ENCODE data around the gene PRX.

PRX gene

GRCh38 chr19:40392123-40392522 lies 21.1 kb downstream of the PRX start:
- Histone ChIP-seq H3K4me1 (ENCODE audit: control insufficient read depth in 5 of 5, insufficient read depth in 5 of 5, low read length in 5 of 5) (peaks cover 0 to 4% (median 0%) of the 10 kb centered on the region in 5 donors), H3K27ac (ENCODE audit: low read depth, low read length) (no peak overlapping the region), H3K4me3 (ENCODE audit: low read depth in 1 of 5, low read length in 5 of 5) (no peak overlapping the region), H3K9ac (ENCODE audit: low read length in 5 of 5) (no peak overlapping the region), H3K27me3 (ENCODE audit: control insufficient read depth in 5 of 5, insufficient read depth in 4 of 5, low read length in 5 of 5) (no peaks in the 10 kb centered on the region), H3K9me3 (ENCODE audit: control insufficient read depth in 5 of 5, low read length in 5 of 5) (no peaks in the 10 kb centered on the region), H3K36me3 (ENCODE audit: control insufficient read depth in 5 of 5, insufficient read depth in 5 of 5, low read length in 5 of 5) (no peaks in the 10 kb centered on the region)

DNA sequence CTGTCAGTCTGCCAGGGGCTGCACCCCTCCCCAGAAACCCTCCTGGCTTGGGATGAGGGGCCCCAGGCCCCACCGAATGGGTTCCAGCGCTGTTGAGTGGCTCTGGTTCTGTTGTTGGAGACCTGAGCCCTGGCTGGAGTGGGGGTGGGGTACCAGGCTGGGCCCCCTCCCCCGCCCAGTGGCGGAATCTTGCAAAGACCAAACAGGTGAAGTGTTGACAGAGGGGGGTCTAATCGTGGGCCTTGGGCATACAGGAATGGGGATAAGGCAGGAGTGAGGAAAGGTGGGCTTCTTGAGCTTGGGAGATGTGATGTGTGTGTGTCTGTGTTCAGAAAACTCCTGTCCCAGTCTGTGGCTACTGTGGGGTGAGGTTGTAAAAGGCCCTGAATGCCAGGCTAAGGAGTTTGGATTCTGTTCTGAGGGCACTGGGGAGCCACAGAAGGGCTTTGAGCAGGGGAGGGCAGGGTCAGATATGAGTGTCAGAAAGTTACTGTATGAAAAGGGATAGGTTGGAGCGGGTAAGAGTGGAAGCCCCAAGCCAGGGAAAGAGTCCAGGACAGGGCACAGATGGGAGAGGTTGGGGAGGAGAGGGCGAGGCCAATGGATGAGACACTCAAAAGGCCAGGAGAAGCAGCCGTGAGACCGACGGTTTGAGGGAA lies 23.0 kb downstream of the PRX start, which contains the start of gene HIPK4:
Gene HIPK4 (minus strand): TSS at position 98 of the 659 bp plus-strand sequence. CDS start 279 bp downstream, outside the sequence.
- Histone ChIP-seq H3K4me3 (ENCODE audit: low read depth in 1 of 5, low read length in 5 of 5) (no peak within 1 kb of the TSS), H3K36me3 (ENCODE audit: control insufficient read depth in 5 of 5, insufficient read depth in 5 of 5, low read length in 5 of 5) (no peaks in the 10 kb centered on the region)

GRCh38 chr19:40389404-40390083 lies 23.6 kb downstream of the PRX start:
- H3K27ac ChIP-seq (ENCODE audit: low read depth, low read length): no peak overlapping the region
- H3K9ac ChIP-seq (ENCODE audit: low read length in 5 of 5): no peak overlapping the region
- no peaks in the 10 kb centered on the region for H3K36me3 ChIP-seq (ENCODE audit: control insufficient read depth in 5 of 5, insufficient read depth in 5 of 5, low read length in 5 of 5)
- peaks cover 0 to 4% (median 0%) of the 10 kb centered on the region in 5 donors for H3K4me1 ChIP-seq (ENCODE audit: control insufficient read depth in 5 of 5, insufficient read depth in 5 of 5, low read length in 5 of 5)
- H3K9me3 ChIP-seq (ENCODE audit: control insufficient read depth in 5 of 5, low read length in 5 of 5): no peaks in the 10 kb centered on the region
- no peaks in the 10 kb centered on the region for H3K27me3 ChIP-seq (ENCODE audit: control insufficient read depth in 5 of 5, insufficient read depth in 4 of 5, low read length in 5 of 5)
- no peak overlapping the region for H3K4me3 ChIP-seq (ENCODE audit: low read depth in 1 of 5, low read length in 5 of 5)

More for the DNA sequence above, 23.0 kb downstream of the PRX start, which contains the start of gene HIPK4:
- Histone ChIP-seq H3K27ac (ENCODE audit: low read depth, low read length) (no peak within 1 kb of the TSS), H3K9me3 (ENCODE audit: control insufficient read depth in 5 of 5, low read length in 5 of 5) (no peaks in the 10 kb centered on the region), H3K27me3 (ENCODE audit: control insufficient read depth in 5 of 5, insufficient read depth in 4 of 5, low read length in 5 of 5) (no peaks in the 10 kb centered on the region), H3K9ac (ENCODE audit: low read length in 5 of 5) (no peak within 1 kb of the TSS), H3K4me1 (ENCODE audit: control insufficient read depth in 5 of 5, insufficient read depth in 5 of 5, low read length in 5 of 5) (peaks cover 0 to 4% (median 0%) of the 10 kb centered on the region in 5 donors)

DNA sequence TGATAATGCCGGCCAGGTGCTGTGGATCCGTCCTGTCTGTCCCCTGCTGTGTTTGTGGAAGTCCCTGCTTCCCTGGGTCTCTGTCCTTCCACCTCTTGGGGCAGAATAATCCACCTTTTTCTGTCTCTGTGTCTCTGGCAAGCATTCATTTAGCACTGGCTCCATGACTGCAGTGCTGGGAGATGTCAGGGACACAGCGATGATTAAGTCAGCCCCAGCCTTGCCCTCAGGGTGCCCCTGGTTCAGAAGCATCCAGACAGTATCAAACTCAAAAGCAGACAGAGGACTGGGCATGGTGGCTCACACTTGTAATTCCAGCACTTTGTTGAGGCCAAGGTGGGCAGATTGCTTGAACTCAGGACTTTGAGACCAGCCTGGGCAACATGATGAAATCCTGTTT lies 24.7 kb downstream of the PRX start:
- Histone ChIP-seq H3K36me3 (ENCODE audit: control insufficient read depth in 5 of 5, insufficient read depth in 5 of 5, low read length in 5 of 5) (no peaks in the 10 kb centered on the region), H3K4me3 (ENCODE audit: low read depth in 1 of 5, low read length in 5 of 5) (no peak overlapping the region), H3K4me1 (ENCODE audit: control insufficient read depth in 5 of 5, insufficient read depth in 5 of 5, low read length in 5 of 5) (peaks cover 0 to 4% (median 0%) of the 10 kb centered on the region in 5 donors), H3K9ac (ENCODE audit: low read length in 5 of 5) (no peak overlapping the region), H3K27me3 (ENCODE audit: control insufficient read depth in 5 of 5, insufficient read depth in 4 of 5, low read length in 5 of 5) (no peaks in the 10 kb centered on the region), H3K9me3 (ENCODE audit: control insufficient read depth in 5 of 5, low read length in 5 of 5) (no peaks in the 10 kb centered on the region), H3K27ac (ENCODE audit: low read depth, low read length) (no peak overlapping the region)

- no peak overlapping the region for H3K27ac ChIP-seq (ENCODE audit: low read depth, low read length)
- peaks cover 0 to 3% (median 0%) of the 10 kb centered on the region in 5 donors for H3K4me1 ChIP-seq (ENCODE audit: control insufficient read depth in 5 of 5, insufficient read depth in 5 of 5, low read length in 5 of 5)
- H3K9me3 ChIP-seq (ENCODE audit: control insufficient read depth in 5 of 5, low read length in 5 of 5): no peaks in the 10 kb centered on the region
- no peak overlapping the region for H3K9ac ChIP-seq (ENCODE audit: low read length in 5 of 5)
- no peaks in the 10 kb centered on the region for H3K27me3 ChIP-seq (ENCODE audit: control insufficient read depth in 5 of 5, insufficient read depth in 4 of 5, low read length in 5 of 5)
- H3K4me3 ChIP-seq (ENCODE audit: low read depth in 1 of 5, low read length in 5 of 5): no peak overlapping the region
- H3K36me3 ChIP-seq (ENCODE audit: control insufficient read depth in 5 of 5, insufficient read depth in 5 of 5, low read length in 5 of 5): no peaks in the 10 kb centered on the region
These were observed 26.0 kb downstream of the PRX start for GRCh38 chr19:40387155-40387554.

DNA sequence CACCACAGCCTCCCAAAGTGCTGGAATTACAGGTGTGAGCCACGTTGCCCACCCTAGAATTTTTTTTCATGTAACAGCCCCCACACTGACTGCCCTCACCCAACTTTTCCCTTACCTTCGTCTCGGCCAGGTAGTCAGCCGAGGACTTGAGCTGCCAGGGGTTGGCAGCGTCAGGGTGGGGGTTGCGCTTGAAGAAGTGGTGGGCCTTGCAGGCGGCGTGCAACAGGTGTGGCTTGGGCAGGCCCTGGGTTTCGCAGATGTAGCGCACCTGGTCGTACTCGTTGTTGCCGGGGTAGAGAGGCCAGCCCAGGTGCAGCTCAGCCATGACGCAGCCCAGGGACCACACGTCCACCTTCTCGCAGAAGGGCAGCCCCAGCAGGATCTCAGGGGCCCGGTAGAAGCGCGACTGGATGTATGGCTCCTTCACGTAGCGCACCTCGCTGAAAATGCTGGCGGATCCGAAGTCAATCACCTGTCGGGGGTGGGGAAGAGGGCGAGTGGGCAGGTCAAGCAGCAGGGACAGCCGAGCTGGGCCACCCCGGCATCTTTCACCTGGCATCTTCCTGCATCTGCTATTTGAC lies 29.4 kb downstream of the PRX start:
- Histone ChIP-seq H3K9ac (ENCODE audit: low read length in 5 of 5) (no peak overlapping the region), H3K27me3 (ENCODE audit: control insufficient read depth in 5 of 5, insufficient read depth in 4 of 5, low read length in 5 of 5) (no peaks in the 10 kb centered on the region), H3K36me3 (ENCODE audit: control insufficient read depth in 5 of 5, insufficient read depth in 5 of 5, low read length in 5 of 5) (peaks cover 0 to 27% (median 17%) of the 10 kb centered on the region in 5 donors), H3K4me1 (ENCODE audit: control insufficient read depth in 5 of 5, insufficient read depth in 5 of 5, low read length in 5 of 5) (peaks cover 0 to 4% (median 0%) of the 10 kb centered on the region in 5 donors), H3K27ac (ENCODE audit: low read depth, low read length) (no peak overlapping the region), H3K4me3 (ENCODE audit: low read depth in 1 of 5, low read length in 5 of 5) (no peak overlapping the region), H3K9me3 (ENCODE audit: control insufficient read depth in 5 of 5, low read length in 5 of 5) (no peaks in the 10 kb centered on the region)

DNA sequence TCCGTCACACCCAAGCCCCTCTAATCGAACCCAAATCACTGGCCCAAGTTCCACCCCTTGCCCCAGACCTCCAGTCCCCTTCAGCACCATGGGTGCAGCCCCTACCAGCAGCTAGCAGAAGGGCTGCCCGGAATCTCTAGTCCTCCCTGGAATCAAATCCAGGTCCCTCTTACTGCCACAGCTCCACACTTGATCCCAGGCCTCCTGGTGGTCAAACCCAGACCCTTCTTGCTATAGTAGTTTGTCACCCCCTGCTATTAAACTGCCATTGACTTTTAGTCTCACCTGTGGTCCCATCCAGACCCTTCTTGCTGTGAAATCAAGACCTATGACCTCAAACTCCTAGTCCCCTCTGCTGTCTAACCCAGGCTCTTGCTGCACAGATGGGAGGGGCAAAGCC lies 31.9 kb downstream of the PRX start:
- peaks cover 0 to 48% (median 37%) of the 10 kb centered on the region in 5 donors for H3K36me3 ChIP-seq (ENCODE audit: control insufficient read depth in 5 of 5, insufficient read depth in 5 of 5, low read length in 5 of 5)
- no peak overlapping the region for H3K27ac ChIP-seq (ENCODE audit: low read depth, low read length)
- H3K27me3 ChIP-seq (ENCODE audit: control insufficient read depth in 5 of 5, insufficient read depth in 4 of 5, low read length in 5 of 5): no peaks in the 10 kb centered on the region
- no peak overlapping the region for H3K9ac ChIP-seq (ENCODE audit: low read length in 5 of 5)
- peaks cover 0 to 8% (median 0%) of the 10 kb centered on the region in 5 donors for H3K4me1 ChIP-seq (ENCODE audit: control insufficient read depth in 5 of 5, insufficient read depth in 5 of 5, low read length in 5 of 5)
- H3K9me3 ChIP-seq (ENCODE audit: control insufficient read depth in 5 of 5, low read length in 5 of 5): no peaks in the 10 kb centered on the region
- H3K4me3 ChIP-seq (ENCODE audit: low read depth in 1 of 5, low read length in 5 of 5): no peak overlapping the region

GRCh38 chr19:40380199-40381037 lies 32.8 kb downstream of the PRX start:
- peaks cover 0 to 57% (median 41%) of the 10 kb centered on the region in 5 donors for H3K36me3 ChIP-seq (ENCODE audit: control insufficient read depth in 5 of 5, insufficient read depth in 5 of 5, low read length in 5 of 5)
- H3K27ac ChIP-seq (ENCODE audit: low read depth, low read length): no peak overlapping the region
- no peak overlapping the region for H3K4me3 ChIP-seq (ENCODE audit: low read depth in 1 of 5, low read length in 5 of 5)
- H3K4me1 ChIP-seq (ENCODE audit: control insufficient read depth in 5 of 5, insufficient read depth in 5 of 5, low read length in 5 of 5): peaks cover 0 to 8% (median 0%) of the 10 kb centered on the region in 5 donors
- no peaks in the 10 kb centered on the region for H3K27me3 ChIP-seq (ENCODE audit: control insufficient read depth in 5 of 5, insufficient read depth in 4 of 5, low read length in 5 of 5)
- H3K9me3 ChIP-seq (ENCODE audit: control insufficient read depth in 5 of 5, low read length in 5 of 5): no peaks in the 10 kb centered on the region
- H3K9ac ChIP-seq (ENCODE audit: low read length in 5 of 5): no peak overlapping the region

GRCh38 chr19:40379446-40380198 lies 33.6 kb downstream of the PRX start:
- H3K9me3 ChIP-seq (ENCODE audit: control insufficient read depth in 5 of 5, low read length in 5 of 5): no peaks in the 10 kb centered on the region
- peaks cover 0 to 8% (median 0%) of the 10 kb centered on the region in 5 donors for H3K4me1 ChIP-seq (ENCODE audit: control insufficient read depth in 5 of 5, insufficient read depth in 5 of 5, low read length in 5 of 5)
- no peak overlapping the region for H3K9ac ChIP-seq (ENCODE audit: low read length in 5 of 5)
- H3K27me3 ChIP-seq (ENCODE audit: control insufficient read depth in 5 of 5, insufficient read depth in 4 of 5, low read length in 5 of 5): no peaks in the 10 kb centered on the region
- H3K36me3 ChIP-seq (ENCODE audit: control insufficient read depth in 5 of 5, insufficient read depth in 5 of 5, low read length in 5 of 5): peaks cover 0 to 59% (median 43%) of the 10 kb centered on the region in 5 donors
- H3K4me3 ChIP-seq (ENCODE audit: low read depth in 1 of 5, low read length in 5 of 5): no peak overlapping the region
- no peak overlapping the region for H3K27ac ChIP-seq (ENCODE audit: low read depth, low read length)

All from subcutaneous abdominal adipose tissue (tissue), 5 donors.